HepG2 (cell line): Measurements from ENCODE around the gene MORN1. TPM values are rescaled to one million over a fixed set of nuclear protein-coding genes. Genes with fewer than 3 reads are reported as not detected.
A peak's percentile ranks its signal among the peaks of the same experiment; 100 is the strongest.

ENCODE experiments used
- CBX5 ChIP-seq: sonication (generic); formaldehyde crosslinking; IDR thresholded peaks from 2 replicates; pipeline ENCODE4 v1.4.0; 2020; ENCODE audit warnings: missing genetic modification reagents, borderline replicate concordance
- CENPBD1 ChIP-seq: sonication (generic); formaldehyde crosslinking; IDR thresholded peaks from 2 replicates; pipeline ENCODE4 v1.8.0; 2022; ENCODE audit warnings: missing genetic modification reagents, low read depth, mild to moderate bottlenecking, borderline replicate concordance
- DNMT3B ChIP-seq: conservative IDR thresholded peaks from 2 replicates; pipeline ENCODE4 v1.6.1; 2016; ENCODE audit warnings: missing biosample characterization, control low read depth
- HNF4A ChIP-seq: sonication (generic); formaldehyde crosslinking; IDR thresholded peaks from 2 replicates; pipeline ENCODE4 v1.4.0; 2020; ENCODE audit warnings: missing genetic modification reagents
- IKZF1 ChIP-seq: fragments of 450-650 bp; IDR thresholded peaks from 2 replicates; pipeline ENCODE4 v1.7.1; 2016
- NFATC3 ChIP-seq: sonication (generic); formaldehyde crosslinking; IDR thresholded peaks from 2 replicates; pipeline ENCODE4 v1.5.1; 2020; ENCODE audit warnings: mild to moderate bottlenecking, missing genetic modification reagents
- NR3C1 ChIP-seq: sonication (generic); formaldehyde crosslinking; IDR thresholded peaks from 2 replicates; pipeline ENCODE4 v1.4.0; 2020; ENCODE audit warnings: missing genetic modification reagents
- POLR2AphosphoS2 ChIP-seq: IDR thresholded peaks from 2 replicates; pipeline ENCODE4 v1.6.1; 2011; ENCODE audit warnings: low read depth, low read length, improper control_type of control experiment
- RAD51 ChIP-seq: fragments of 450-650 bp; IDR thresholded peaks from 2 replicates; pipeline ENCODE4 v1.6.1; 2016; ENCODE audit warnings: borderline replicate concordance
- RARG ChIP-seq: sonication (generic); formaldehyde crosslinking; IDR thresholded peaks from 2 replicates; pipeline ENCODE4 v1.4.0; 2020; ENCODE audit warnings: low read depth, mild to moderate bottlenecking, missing genetic modification reagents
- SIX1 ChIP-seq: sonication (generic); formaldehyde crosslinking; IDR thresholded peaks from 2 replicates; pipeline ENCODE4 v1.4.0; 2020; ENCODE audit warnings: missing genetic modification reagents, borderline replicate concordance
- SKI ChIP-seq: fragments of 450-650 bp; IDR thresholded peaks from one replicate; pipeline ENCODE4 v1.6.1; 2018; ENCODE audit warnings: mild to moderate bottlenecking; ENCODE audit not compliant: partially characterized antibody
- ZBTB14 ChIP-seq: sonication (generic); formaldehyde crosslinking; IDR thresholded peaks from 2 replicates; pipeline ENCODE4 v1.4.0; 2020; ENCODE audit warnings: missing genetic modification reagents
- ZFAT ChIP-seq: sonication (generic); formaldehyde crosslinking; conservative IDR thresholded peaks from 2 replicates; pipeline ENCODE4 v1.8.1; 2023; ENCODE audit warnings: missing genetic modification reagents, inconsistent platforms
- ZNF160 ChIP-seq: sonication (generic); formaldehyde crosslinking; IDR thresholded peaks from 2 replicates; pipeline ENCODE4 v1.8.0; 2022; ENCODE audit warnings: mild to moderate bottlenecking, inconsistent platforms, missing genetic modification reagents
- ZNF274 ChIP-seq: sonication (generic); formaldehyde crosslinking; IDR thresholded peaks from 2 replicates; pipeline ENCODE4 v1.5.1; 2020; ENCODE audit warnings: mild to moderate bottlenecking, missing genetic modification reagents
- ZNF296 ChIP-seq: sonication (generic); formaldehyde crosslinking; conservative IDR thresholded peaks from 2 replicates; pipeline ENCODE4 v1.5.0; 2020; ENCODE audit warnings: mild to moderate bottlenecking, missing genetic modification reagents
- ZNF335 ChIP-seq: sonication (generic); formaldehyde crosslinking; IDR thresholded peaks from 2 replicates; pipeline ENCODE4 v1.4.0; 2020; ENCODE audit warnings: missing genetic modification reagents
- ZNF337 ChIP-seq: sonication (generic); formaldehyde crosslinking; IDR thresholded peaks from 2 replicates; pipeline ENCODE4 v1.5.1; 2020; ENCODE audit warnings: missing genetic modification reagents, low read depth, mild to moderate bottlenecking, borderline replicate concordance
- ZNF577 ChIP-seq: sonication (generic); formaldehyde crosslinking; IDR thresholded peaks from 2 replicates; pipeline ENCODE4 v1.4.0; 2020; ENCODE audit warnings: mild to moderate bottlenecking, low read depth, missing genetic modification reagents, borderline replicate concordance
- ZNF788 ChIP-seq: sonication (generic); formaldehyde crosslinking; IDR thresholded peaks from 2 replicates; pipeline ENCODE4 v1.5.0; 2020; ENCODE audit warnings: mild to moderate bottlenecking, missing genetic modification reagents, borderline replicate concordance
- polyA plus RNA-seq, 8 experiments: library from polyadenylated mRNA; depleted of rRNA in 3 of 8; stranded (reverse) in 7 of 8; unstranded in 1 of 8; fragments of >200 nt; fragmentation: Illumina TruSeq in 4 of 8; extraction: Trizol in 4 of 8; gene quantifications; 2 replicates each; pipeline versions ENCODE4 v1.2.1 to v1.2.3, GENCODE V29; 2011 to 2016; ENCODE audit warnings: low read depth in 4 of 8, missing spikeins in 1 of 8, mixed read lengths in 1 of 8; ENCODE audit not compliant: insufficient read depth in 1 of 8
- total RNA-seq, 5 experiments: library from RNA; depleted of rRNA; stranded (reverse); fragments of >200 nt; fragmentation: Illumina TruSeq; extraction: Trizol; gene quantifications; 2 replicates each; pipeline ENCODE4 v1.2.3, GENCODE V29; 2016; ENCODE audit warnings: low read depth in 1 of 5
- TF ChIP-seq, protein P1 (sequence below): sonication (generic); formaldehyde crosslinking; IDR thresholded peaks from 2 replicates; pipeline ENCODE4 v1.4.0; 2020; ENCODE audit warnings: mild to moderate bottlenecking, missing genetic modification reagents
- TF ChIP-seq, protein P2 (sequence below): sonication (generic); formaldehyde crosslinking; IDR thresholded peaks from 2 replicates; pipeline ENCODE4 v1.5.1; 2020; ENCODE audit warnings: mild to moderate bottlenecking, missing genetic modification reagents, borderline replicate concordance

MORN1 gene
- total and polyA plus RNA-seq, 2 of the 13 experiments (the other 11 are each of a cell fraction or from before 2014, with no cell fraction given): 3.1 to 6.5 TPM

DNA sequence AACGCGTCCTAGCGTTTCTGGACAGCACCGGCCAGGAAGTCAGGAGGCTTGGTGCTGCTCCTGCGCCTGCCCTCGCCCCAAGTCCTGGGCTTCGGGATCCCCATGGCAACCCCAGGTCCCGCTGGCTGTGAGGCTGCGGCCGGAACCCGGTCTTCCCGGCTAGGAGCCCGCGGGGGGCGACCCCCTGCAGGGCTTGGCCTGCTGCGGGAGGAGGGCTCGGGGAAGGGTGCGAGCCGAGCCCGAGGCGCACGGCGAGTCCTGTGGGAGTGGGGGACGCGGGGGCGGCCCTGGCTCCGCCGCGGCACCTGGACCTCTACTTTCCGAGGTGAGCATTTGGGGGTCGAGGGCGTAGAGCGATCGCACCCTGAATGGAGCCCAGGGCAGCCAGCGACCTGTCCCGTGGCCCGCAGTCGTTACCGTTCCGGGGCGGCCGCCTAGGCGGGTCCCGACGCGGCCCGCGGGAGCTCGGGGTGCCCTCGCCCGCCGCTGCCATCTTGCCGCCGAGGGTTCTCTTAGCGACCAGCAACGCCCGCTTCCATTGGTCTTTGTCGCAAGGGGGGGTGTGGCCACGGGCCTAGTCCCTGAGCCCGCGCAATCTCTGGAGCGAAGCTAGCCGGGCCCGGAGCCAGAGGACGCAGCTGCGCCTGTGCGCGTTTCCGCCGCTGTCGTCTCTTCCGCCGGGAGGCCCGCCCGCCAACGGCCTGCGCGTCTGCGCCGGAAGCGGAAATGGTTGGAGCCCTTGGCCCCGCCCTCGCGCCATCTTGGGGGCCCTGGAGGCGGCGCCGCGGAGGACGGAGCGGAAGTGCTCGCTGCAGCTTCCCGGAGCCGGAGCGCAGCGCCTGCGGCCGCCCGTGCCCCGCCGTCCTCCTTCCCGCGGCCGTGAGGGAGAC, at the start of gene MORN1, which contains the start of gene RER1 (continued):
- TF ChIP-seq ZNF337 (CRISPR knock-in tag) (no peak), CBX5 (CRISPR knock-in tag) (peak; percentile 50; the same call in 1 of the 2 replicates), NFATC3 (CRISPR knock-in tag) (no peak), HNF4A (CRISPR knock-in tag) (peak; percentile 17; the same call in 1 of the 2 replicates), IKZF1 (no peak), ZNF296 (CRISPR knock-in tag) (no peak), POLR2AphosphoS2 (no peak), SKI (peak; percentile 32), ZNF788 (CRISPR knock-in tag) (peak; percentile 56; the same call in 1 of the 2 replicates), ZNF160 (no peak), DNMT3B (CRISPR knock-in tag) (no peak), CENPBD1 (CRISPR knock-in tag) (no peak), NR3C1 (no peak), RARG (CRISPR knock-in tag) (no peak), ZNF335 (CRISPR knock-in tag) (no peak), ZNF274 (peak; percentile 53; the same call in 1 of the 2 replicates), ZFAT (CRISPR knock-in tag) (0 out of 2 replicates have a peak, but pooled peaks have one; percentile 37), SIX1 (CRISPR knock-in tag) (no peak), ZNF577 (CRISPR knock-in tag) (no peak), ZBTB14 (CRISPR knock-in tag) (peak; percentile 73), RAD51 (no peak)
- TF ChIP-seq, protein P1, sequence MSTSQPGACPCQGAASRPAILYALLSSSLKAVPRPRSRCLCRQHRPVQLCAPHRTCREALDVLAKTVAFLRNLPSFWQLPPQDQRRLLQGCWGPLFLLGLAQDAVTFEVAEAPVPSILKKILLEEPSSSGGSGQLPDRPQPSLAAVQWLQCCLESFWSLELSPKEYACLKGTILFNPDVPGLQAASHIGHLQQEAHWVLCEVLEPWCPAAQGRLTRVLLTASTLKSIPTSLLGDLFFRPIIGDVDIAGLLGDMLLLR (CRISPR knock-in tag): no peak; the same call in 1 of the 2 replicates
- TF ChIP-seq, protein P2, sequence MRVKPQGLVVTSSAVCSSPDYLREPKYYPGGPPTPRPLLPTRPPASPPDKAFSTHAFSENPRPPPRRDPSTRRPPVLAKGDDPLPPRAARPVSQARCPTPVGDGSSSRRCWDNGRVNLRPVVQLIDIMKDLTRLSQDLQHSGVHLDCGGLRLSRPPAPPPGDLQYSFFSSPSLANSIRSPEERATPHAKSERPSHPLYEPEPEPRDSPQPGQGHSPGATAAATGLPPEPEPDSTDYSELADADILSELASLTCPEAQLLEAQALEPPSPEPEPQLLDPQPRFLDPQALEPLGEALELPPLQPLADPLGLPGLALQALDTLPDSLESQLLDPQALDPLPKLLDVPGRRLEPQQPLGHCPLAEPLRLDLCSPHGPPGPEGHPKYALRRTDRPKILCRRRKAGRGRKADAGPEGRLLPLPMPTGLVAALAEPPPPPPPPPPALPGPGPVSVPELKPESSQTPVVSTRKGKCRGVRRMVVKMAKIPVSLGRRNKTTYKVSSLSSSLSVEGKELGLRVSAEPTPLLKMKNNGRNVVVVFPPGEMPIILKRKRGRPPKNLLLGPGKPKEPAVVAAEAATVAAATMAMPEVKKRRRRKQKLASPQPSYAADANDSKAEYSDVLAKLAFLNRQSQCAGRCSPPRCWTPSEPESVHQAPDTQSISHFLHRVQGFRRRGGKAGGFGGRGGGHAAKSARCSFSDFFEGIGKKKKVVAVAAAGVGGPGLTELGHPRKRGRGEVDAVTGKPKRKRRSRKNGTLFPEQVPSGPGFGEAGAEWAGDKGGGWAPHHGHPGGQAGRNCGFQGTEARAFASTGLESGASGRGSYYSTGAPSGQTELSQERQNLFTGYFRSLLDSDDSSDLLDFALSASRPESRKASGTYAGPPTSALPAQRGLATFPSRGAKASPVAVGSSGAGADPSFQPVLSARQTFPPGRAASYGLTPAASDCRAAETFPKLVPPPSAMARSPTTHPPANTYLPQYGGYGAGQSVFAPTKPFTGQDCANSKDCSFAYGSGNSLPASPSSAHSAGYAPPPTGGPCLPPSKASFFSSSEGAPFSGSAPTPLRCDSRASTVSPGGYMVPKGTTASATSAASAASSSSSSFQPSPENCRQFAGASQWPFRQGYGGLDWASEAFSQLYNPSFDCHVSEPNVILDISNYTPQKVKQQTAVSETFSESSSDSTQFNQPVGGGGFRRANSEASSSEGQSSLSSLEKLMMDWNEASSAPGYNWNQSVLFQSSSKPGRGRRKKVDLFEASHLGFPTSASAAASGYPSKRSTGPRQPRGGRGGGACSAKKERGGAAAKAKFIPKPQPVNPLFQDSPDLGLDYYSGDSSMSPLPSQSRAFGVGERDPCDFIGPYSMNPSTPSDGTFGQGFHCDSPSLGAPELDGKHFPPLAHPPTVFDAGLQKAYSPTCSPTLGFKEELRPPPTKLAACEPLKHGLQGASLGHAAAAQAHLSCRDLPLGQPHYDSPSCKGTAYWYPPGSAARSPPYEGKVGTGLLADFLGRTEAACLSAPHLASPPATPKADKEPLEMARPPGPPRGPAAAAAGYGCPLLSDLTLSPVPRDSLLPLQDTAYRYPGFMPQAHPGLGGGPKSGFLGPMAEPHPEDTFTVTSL (CRISPR knock-in tag): no peak
